ENCODE measurements around the gene MYOT.

MYOT gene

DNA sequence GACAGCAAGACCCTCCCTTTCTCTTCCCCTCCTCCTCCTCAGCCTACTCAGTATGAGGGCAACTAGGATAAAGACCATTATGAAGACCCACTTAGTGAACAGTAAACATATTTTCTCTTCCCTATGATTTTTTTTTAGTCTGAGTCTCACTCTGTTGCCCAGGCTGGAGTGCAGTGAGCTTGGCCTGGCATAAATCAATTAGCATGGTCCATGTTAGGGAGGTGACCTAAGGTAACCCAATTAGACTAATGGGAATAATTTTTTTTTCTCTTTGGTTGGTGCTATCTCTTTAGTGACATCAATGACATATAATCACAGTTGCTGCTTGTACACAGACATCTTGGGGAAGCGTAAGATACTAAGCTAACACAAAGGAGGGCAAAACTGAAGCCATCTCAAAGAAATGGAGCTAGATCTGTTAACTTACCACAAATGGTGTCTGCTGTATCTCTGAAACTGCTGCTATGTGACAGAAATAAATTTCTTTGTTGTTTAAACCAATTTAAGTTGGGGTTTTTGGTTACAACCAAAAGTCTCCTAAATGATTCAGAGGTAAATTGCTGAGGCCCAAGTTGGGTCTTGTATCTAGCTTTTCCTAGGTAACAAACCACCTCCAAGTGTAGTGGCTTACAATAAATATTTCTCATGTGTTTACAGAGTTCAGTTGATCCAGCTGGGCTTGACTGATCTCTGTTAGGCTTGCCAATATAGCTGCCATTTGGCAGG lies 34.9 kb downstream of the MYOT start:
- DNase-seq, result no peak

DNA sequence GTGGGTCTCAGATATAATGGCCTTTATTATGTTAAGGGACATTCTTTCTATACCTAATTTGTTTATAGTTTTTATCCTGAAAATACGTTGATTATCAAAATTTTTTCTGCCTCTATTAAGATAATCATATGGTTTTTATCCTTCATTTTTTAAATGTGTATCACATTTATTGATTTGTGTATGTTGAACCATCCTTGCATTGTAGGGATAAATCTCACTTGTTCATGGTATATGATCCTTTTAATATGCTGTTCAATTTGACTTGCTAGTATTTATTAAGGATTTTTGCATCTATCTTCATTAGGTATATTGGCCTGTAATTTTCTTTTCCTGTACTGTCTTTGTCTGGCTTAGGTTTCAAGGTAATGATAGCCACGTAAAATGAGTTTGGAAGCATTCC lies 47.1 kb downstream of the MYOT start:
- DNase-seq, result no peak

GRCh38 chr5:137916923-137917322 lies 49.3 kb downstream of the MYOT start:
- DNase-seq, result no peak

- no peak for DNase-seq
Measured at GRCh38 chr5:137921931-137922330, 54.3 kb downstream of the MYOT start.

DNA sequence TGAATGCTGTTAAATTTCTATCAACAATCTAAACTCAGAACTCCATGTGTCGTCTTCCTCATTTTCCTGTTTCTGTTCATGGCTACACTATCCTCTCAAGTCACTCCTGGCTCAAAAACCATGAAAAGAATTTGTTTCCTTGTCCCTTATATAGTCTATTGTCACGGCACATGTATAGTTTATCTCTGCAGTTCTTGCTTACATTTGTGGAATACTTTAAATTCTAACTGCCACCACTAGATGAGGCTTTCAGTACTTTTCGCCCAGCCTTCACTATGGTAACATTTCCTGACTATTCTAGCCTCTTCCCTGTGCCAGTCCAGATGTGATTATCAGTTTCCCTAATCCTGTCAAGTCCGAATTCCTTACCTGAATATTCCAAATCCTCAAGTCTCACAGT lies 56.2 kb downstream of the MYOT start:
- DNase-seq, result no peak

- DNase-seq, result no peak
Measured at GRCh38 chr5:137932800-137933199, 65.1 kb downstream of the MYOT start.

- DNase-seq, result no peak
Measured at GRCh38 chr5:137933491-137933911, 65.8 kb downstream of the MYOT start.

DNA sequence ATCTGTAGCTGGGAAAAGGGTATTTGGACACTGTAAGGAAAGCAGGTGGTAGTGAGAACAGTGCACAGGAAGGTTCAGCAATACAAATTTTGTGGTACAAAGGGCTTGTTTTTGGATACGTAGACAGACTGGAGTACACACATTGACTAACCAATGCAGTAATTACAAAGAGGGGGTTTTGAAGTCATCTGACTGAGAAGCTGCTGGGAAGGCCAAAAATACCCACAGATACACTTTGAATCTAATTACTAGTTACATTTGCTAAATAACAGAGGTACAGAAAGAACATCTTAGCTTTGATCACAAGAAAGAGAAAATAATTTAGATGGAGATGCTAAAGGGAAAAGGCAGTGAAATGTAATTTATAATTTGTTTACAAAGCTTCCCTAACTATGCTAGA lies 67.5 kb downstream of the MYOT start:
- DNase-seq, result no peak

DNA sequence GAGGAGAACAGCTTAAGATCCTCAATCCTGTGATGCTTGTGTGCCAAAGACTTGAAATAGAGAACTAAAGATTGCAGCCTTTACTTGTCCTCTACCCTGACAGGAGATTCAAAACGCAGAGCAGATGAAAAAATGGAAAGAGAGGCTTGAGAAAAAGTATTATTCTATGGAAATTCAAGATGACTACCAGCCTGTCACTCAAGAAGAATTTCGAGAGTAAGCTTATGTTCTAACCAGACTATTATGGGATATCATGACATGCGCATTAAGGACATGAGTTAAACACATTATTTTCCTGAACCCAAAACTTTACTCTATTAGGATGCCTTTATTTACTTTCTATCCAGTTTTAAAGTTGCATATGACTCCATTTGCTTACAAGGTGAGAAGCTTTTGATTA lies 68.0 kb downstream of the MYOT start:
- no peak for DNase-seq

Measured in NCI-H510A treated with DMSO at 0.1 percent for 48 hours (cell line).